ENCODE measurements around the gene CMIP. TPM values are rescaled to one million over a fixed set of nuclear protein-coding genes. Genes with fewer than 3 reads are reported as not detected.
A peak's percentile ranks its signal among the peaks of the same experiment; 100 is the strongest.

CMIP gene
- total RNA-seq, 2 experiments from 2014 or later = 28.1 to 29.7 TPM

- peaks cover 22% of the 10 kb centered on the region for H3K4me1 Mint-ChIP-seq
Measured at GRCh38 chr16:81485824-81486539, 41.4 kb downstream of the CMIP start.

GRCh38 chr16:81486540-81487061 is 42.0 kb downstream of the CMIP start:
- no peaks in the 10 kb centered on the region for H3K27me3 Mint-ChIP-seq
- no peak overlapping the region for H3K27ac Mint-ChIP-seq
- no peak overlapping the region for H3K4me3 Mint-ChIP-seq
- H3K4me1 Mint-ChIP-seq = peaks cover 16% of the 10 kb centered on the region
- DNase-seq = no peak
- H3K9me3 Mint-ChIP-seq = no peaks in the 10 kb centered on the region
- peaks cover 3% of the 10 kb centered on the region for H3K36me3 Mint-ChIP-seq

More at GRCh38 chr16:81485824-81486539, 41.4 kb downstream of the CMIP start:
- Mint-ChIP-seq H3K27ac (no peak overlapping the region), H3K27me3 (no peaks in the 10 kb centered on the region), H3K9me3 (no peaks in the 10 kb centered on the region), H3K4me3 (no peak overlapping the region), H3K36me3 (peaks cover 3% of the 10 kb centered on the region)
- no peak for DNase-seq

DNA sequence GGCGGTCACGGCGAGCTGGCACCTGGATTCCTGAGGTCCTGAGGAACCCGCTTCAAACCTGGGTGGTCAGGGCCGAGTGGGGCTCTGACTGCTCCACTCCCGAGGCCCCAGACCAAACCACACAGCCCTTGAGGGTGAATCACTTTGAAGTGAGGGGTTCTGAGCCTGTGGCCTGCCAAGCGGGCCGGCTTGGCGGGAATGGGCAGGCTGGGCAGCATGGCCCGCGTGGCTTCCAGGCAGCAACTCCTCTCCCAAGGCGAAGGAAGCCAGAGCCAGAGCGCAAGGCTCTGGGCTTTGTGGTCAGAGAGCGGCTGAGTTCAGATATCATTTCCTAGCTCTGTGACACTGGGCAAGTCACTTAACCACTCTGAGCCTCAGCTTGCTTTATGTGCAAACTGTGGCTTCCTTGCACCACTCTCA is 42.7 kb downstream of the CMIP start:
- H3K9me3 Mint-ChIP-seq = no peaks in the 10 kb centered on the region
- no peak for DNase-seq
- no peaks in the 10 kb centered on the region for H3K27me3 Mint-ChIP-seq
- H3K4me3 Mint-ChIP-seq = no peak overlapping the region
- peaks cover 18% of the 10 kb centered on the region for H3K4me1 Mint-ChIP-seq
- H3K36me3 Mint-ChIP-seq = peaks cover 3% of the 10 kb centered on the region
- no peak overlapping the region for H3K27ac Mint-ChIP-seq

- Mint-ChIP-seq H3K27ac (no peak overlapping the region), H3K36me3 (no peaks in the 10 kb centered on the region), H3K9me3 (no peaks in the 10 kb centered on the region), H3K4me3 (no peak overlapping the region), H3K4me1 (peaks cover 17% of the 10 kb centered on the region), H3K27me3 (no peaks in the 10 kb centered on the region)
- no peak for DNase-seq
Measured at GRCh38 chr16:81488687-81489411, 44.2 kb downstream of the CMIP start.

DNA sequence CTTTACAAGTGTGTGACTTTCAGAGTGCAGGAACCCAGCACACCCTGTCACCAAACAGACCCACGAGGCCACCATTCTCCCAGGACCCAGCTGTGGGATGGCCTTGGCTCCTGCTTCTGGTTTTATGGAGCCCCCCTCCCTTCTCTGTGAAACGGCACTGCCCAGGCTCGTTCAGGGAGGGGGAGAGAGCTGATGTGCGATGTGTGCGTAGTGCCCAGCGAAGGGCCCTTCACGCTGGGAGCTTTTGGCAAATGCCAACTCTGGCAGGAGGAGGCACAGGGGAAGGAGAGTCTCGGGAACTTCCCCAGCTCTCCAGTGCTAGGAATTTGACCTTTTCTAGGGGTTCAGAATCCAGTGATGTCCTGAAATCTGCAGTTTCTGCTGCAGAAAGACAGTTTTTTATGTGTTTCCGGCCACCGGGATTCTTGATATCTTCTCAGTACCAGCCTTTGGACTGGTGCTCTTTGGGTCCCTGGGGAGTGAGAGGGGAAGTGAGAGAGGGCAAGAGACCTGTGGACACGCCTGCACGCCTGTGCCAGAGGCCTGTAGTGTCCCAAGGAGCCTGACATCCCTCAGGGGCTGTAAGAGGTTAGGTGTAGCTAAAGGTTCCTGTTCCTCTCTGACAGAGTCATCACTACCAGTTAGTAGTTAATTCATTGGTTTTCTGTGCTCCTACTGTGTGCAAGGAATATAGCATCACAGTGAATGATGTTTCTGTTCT is 45.1 kb downstream of the CMIP start:
- no peaks in the 10 kb centered on the region for H3K36me3 Mint-ChIP-seq
- no peaks in the 10 kb centered on the region for H3K9me3 Mint-ChIP-seq
- peaks cover 17% of the 10 kb centered on the region for H3K4me1 Mint-ChIP-seq
- H3K4me3 Mint-ChIP-seq = no peak overlapping the region
- H3K27me3 Mint-ChIP-seq = no peaks in the 10 kb centered on the region
- H3K27ac Mint-ChIP-seq = no peak overlapping the region
- DNase-seq = no peak

GRCh38 chr16:81491541-81492188 is 47.1 kb downstream of the CMIP start:
- Mint-ChIP-seq H3K36me3 (no peaks in the 10 kb centered on the region), H3K27ac (no peak overlapping the region), H3K4me1 (peaks cover 16% of the 10 kb centered on the region), H3K27me3 (no peaks in the 10 kb centered on the region), H3K9me3 (no peaks in the 10 kb centered on the region), H3K4me3 (no peak overlapping the region)
- DNase-seq = no peak

- H3K36me3 Mint-ChIP-seq = no peaks in the 10 kb centered on the region
- no peaks in the 10 kb centered on the region for H3K27me3 Mint-ChIP-seq
- no peaks in the 10 kb centered on the region for H3K9me3 Mint-ChIP-seq
- no peak for DNase-seq
- H3K27ac Mint-ChIP-seq = no peak overlapping the region
- no peak overlapping the region for H3K4me3 Mint-ChIP-seq
- peaks cover 16% of the 10 kb centered on the region for H3K4me1 Mint-ChIP-seq
Measured at GRCh38 chr16:81492311-81492761, 47.7 kb downstream of the CMIP start.

DNA sequence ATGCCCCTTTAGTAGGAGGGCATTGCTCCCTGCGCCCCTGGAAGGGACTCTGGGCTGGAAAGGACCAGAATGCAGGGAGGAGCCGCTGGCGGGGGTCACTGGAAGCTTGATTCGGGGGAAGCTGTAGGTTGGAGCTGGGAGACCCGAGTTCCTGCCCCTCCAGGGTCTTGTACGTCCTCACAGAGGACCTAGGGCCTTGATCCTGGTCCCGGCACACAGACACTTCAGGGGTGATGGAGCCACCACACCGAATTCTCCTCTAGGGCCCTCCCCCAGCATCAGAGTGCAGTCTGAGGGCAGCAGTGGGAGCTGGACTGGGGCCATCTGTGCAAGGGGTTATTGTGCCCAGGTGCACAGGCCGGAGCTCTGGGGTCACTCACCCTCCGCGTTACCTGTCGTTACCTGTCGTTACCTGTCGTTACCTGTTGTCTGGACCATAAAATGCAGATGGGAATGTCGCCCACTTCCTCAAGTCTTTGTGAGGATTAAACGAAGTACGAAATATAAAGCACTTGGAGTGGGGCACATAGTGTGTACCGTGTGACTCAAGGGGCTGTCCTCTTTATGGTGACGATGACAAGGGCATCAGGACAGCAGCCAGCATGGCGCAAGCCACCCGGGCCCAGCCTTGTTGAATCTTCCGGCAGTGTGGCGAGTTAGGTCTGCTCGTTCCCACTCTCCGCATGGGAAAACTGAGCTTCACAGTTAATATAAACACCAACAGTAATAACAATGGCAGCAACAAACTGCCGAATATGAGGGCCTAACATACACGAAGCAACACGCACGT is 48.6 kb downstream of the CMIP start:
- Mint-ChIP-seq H3K36me3 (no peaks in the 10 kb centered on the region), H3K9me3 (no peaks in the 10 kb centered on the region), H3K4me3 (no peak overlapping the region), H3K4me1 (peaks cover 19% of the 10 kb centered on the region), H3K27ac (no peak overlapping the region), H3K27me3 (no peaks in the 10 kb centered on the region)
- DNase-seq = no peak

- Mint-ChIP-seq H3K4me3 (no peak overlapping the region), H3K27ac (no peak overlapping the region), H3K36me3 (no peaks in the 10 kb centered on the region), H3K4me1 (peaks cover 17% of the 10 kb centered on the region), H3K27me3 (no peaks in the 10 kb centered on the region), H3K9me3 (no peaks in the 10 kb centered on the region)
- DNase-seq = peak; percentile 25
Measured at GRCh38 chr16:81493755-81494433, 49.3 kb downstream of the CMIP start.

GRCh38 chr16:81494434-81494806 is 49.8 kb downstream of the CMIP start:
- DNase-seq = no peak
- Mint-ChIP-seq H3K27ac (no peak overlapping the region), H3K9me3 (no peaks in the 10 kb centered on the region), H3K27me3 (no peaks in the 10 kb centered on the region), H3K36me3 (no peaks in the 10 kb centered on the region), H3K4me3 (no peak overlapping the region), H3K4me1 (peaks cover 17% of the 10 kb centered on the region)

DNA sequence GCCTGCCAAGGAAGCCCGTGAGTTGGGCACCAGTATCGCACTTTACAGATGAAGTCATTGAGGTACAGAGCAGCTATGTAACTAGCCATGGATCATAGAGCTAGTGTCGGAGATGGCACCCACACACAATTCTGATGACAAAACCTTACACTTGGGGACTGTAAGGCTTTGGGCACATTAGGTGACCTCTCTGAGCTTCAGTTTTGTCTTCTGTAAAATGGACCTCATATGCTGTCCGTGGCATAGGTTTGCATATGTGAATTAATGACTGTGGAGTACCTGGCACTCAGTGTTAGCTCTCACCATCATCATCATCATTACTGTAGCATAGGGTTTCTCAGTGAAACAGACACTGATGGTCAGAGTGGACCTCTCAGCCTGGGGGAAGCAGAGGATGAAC is 50.3 kb downstream of the CMIP start:
- Mint-ChIP-seq H3K27ac (no peak overlapping the region), H3K4me3 (no peak overlapping the region), H3K36me3 (no peaks in the 10 kb centered on the region), H3K9me3 (no peaks in the 10 kb centered on the region), H3K27me3 (no peaks in the 10 kb centered on the region), H3K4me1 (peaks cover 19% of the 10 kb centered on the region)
- no peak for DNase-seq

GRCh38 chr16:81495321-81496234 is 51.0 kb downstream of the CMIP start:
- Mint-ChIP-seq H3K9me3 (no peaks in the 10 kb centered on the region), H3K4me1 (peaks cover 21% of the 10 kb centered on the region), H3K36me3 (no peaks in the 10 kb centered on the region), H3K4me3 (no peak overlapping the region), H3K27me3 (no peaks in the 10 kb centered on the region), H3K27ac (no peak overlapping the region)
- no peak for DNase-seq

GRCh38 chr16:81496321-81496720 is 51.7 kb downstream of the CMIP start:
- Mint-ChIP-seq H3K36me3 (no peaks in the 10 kb centered on the region), H3K27ac (no peak overlapping the region), H3K9me3 (no peaks in the 10 kb centered on the region), H3K4me3 (no peak overlapping the region), H3K27me3 (no peaks in the 10 kb centered on the region), H3K4me1 (peaks cover 23% of the 10 kb centered on the region)
- no peak for DNase-seq
